ENCODE measurements around the gene SFXN3.
A peak's percentile ranks its signal among the peaks of the same experiment; 100 is the strongest.

Gene SFXN3

DNA sequence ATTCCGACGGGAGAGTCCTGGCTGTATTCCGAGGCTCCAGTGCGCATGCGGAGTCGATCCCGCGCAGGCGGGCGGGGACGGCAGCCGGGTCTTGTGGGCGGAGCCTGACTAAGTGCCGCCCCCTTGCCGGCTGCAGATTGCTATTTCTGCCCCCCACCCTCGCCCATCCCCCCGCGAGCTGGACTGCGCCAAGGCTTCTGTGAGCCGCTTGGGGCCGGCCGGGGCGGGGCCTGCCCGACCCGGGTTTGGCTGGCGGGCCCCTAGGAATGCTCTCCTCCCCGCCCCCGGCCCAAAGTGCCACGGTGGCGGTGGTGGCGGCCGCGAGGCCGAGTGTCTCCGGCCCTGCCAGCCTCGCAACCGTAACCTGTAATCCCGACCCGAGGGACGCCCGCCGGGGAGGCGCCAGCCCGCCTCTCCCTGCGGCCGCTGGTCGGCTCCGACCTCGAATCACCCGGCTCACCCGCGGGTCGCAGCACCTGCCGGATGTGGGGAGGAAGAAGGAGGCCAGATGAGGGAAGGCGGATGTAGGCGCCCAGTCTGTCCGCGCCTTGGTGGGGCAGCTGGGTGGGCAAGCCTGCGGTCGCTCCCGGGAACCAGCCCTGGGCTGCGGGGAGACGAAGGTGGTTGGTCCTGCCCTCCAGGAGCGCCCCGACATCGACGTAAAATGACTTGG lies 30.1 kb downstream of the SFXN3 start:
- peak; percentile 36 for DNase-seq

DNA sequence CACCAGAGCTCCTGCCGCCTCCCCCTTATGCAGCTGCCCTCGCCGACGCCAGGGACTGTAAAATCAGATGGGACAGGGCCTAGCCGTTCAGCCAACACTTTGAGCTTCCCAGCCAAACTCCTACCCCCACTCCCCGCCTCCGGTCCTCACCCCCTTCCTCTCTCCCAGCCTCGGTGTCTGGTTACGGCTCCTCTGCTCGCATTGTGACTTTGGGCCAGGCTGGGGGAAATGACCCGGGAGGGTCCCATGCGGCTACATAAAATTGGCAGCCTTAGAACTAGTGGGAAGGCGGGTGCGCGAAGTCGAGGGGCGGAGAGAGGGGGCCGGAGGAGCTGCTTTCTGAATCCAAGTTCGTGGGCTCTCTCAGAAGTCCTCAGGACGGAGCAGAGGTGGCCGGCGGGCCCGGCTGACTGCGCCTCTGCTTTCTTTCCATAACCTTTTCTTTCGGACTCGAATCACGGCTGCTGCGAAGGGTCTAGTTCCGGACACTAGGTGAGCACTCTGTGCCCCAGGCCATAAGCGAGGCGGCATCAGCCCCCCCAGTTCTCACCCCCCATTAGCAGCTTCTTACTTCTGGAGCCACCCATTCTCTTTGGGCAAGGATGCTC lies 30.7 kb downstream of the SFXN3 start, which contains the start of gene KAZALD1:
TSS of gene KAZALD1 (plus strand) at position 366 of the 608 bp plus-strand sequence. CDS start 604 bp downstream, outside the sequence.
- DNase-seq: no peak

DNA sequence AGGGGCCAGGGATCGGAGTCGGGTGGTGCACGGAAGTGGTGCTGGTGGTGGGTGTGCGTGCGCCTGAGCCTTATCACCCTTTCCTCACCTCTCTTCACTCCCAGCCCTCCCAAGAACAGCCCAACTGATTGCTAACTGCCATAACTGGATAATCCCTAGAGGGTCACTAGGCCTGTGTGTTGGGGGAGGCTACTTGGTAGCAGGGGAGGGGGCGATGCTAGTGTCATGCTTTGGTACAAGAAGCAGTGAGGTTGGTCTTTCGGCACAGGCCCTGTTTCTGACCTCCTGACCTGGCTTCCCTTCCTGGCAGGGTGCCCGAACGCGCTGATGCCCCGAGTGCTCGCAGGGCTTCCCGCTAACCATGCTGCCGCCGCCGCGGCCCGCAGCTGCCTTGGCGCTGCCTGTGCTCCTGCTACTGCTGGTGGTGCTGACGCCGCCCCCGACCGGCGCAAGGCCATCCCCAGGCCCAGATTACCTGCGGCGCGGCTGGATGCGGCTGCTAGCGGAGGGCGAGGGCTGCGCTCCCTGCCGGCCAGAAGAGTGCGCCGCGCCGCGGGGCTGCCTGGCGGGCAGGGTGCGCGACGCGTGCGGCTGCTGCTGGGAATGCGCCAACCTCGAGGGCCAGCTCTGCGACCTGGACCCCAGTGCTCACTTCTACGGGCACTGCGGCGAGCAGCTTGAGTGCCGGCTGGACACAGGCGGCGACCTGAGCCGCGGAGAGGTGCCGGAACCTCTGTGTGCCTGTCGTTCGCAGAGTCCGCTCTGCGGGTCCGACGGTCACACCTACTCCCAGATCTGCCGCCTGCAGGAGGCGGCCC lies 31.4 kb downstream of the SFXN3 start:
- DNase-seq: peak; percentile 37

- no peak for DNase-seq
Observed at GRCh38 chr10:101063050-101063525, 32.1 kb downstream of the SFXN3 start.

- DNase-seq: no peak
Observed at GRCh38 chr10:101063548-101064414, 32.7 kb downstream of the SFXN3 start.

DNA sequence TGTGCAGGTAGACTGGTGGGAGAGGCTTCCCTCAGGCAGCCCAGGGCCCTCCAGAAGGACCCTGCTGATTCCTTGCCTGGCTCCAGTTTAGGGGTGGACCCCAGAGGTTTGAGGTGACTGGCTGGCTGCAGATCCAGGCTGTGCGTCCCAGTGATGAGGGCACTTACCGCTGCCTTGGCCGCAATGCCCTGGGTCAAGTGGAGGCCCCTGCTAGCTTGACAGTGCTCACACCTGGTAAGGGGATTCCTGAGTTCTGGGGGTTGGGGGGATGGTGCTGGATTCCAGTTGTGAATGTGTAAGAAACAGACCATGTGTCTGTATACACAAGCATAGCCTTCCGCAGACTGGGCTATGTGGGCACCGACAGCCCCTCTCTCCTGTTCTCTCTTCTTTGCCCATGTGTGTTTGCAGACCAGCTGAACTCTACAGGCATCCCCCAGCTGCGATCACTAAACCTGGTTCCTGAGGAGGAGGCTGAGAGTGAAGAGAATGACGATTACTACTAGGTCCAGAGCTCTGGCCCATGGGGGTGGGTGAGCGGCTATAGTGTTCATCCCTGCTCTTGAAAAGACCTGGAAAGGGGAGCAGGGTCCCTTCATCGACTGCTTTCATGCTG lies 33.5 kb downstream of the SFXN3 start:
- no peak for DNase-seq

GRCh38 chr10:101065481-101066145 lies 34.6 kb downstream of the SFXN3 start:
- DNase-seq: no peak

DNA sequence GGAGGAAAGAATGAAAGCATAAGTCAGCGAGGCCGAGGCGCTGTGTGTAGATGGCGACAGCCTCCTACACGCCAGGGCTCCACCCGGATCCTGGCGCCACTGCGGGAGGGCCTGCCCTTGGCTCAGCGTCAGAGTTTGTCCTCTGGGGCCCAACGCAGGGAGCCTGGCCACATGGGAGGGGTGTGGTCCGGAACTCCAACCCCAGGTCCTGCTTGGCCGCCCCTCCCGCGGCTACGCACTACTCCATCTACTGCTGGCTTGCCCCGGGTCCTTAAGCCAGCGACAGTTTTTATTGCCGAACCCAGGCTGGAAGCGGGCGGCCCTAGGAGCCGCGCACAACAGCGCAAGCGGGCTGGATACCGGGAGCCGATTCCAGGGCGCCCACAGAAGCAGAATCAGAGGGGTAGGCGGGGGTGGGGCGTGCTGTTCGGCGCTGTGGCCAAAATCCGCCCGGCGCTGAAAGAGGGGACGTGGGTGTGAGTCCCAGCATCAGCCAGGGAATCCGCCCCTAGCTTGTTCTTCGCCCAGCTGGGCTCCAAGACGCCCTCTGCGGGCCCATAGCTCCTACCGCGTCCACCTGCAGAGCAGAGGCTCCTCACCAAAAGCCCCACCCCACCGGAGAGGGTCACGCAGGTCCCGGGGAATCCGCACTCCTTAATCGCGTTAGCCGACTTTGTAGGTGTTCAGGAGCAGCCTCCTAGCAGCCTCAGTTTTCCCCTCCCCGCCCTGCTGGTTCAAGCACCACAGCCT lies 35.3 kb downstream of the SFXN3 start:
- peak; percentile 31 for DNase-seq

DNA sequence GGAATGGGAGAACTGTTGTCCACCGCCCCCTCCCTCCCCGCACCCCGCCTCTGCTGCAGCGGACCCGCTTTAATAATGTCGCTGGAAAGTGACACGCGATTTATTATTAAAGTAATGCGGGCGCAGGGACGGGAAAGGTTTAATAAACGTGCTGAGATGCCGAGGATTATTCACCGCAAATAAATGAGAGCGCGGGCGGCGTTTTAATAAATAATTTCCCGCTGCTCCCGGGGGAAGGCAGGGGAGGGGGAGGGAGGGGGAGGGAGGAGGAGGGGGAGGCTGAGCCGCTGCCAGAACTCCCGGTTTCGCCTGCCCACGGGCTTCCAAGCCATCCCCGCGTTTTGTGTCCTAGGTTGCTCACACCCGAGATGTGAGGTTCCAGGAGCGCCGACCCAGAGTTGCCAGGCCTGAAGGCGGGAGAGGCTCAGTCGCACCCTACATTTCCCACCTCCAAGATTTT lies 35.9 kb downstream of the SFXN3 start:
- DNase-seq: no peak

DNA sequence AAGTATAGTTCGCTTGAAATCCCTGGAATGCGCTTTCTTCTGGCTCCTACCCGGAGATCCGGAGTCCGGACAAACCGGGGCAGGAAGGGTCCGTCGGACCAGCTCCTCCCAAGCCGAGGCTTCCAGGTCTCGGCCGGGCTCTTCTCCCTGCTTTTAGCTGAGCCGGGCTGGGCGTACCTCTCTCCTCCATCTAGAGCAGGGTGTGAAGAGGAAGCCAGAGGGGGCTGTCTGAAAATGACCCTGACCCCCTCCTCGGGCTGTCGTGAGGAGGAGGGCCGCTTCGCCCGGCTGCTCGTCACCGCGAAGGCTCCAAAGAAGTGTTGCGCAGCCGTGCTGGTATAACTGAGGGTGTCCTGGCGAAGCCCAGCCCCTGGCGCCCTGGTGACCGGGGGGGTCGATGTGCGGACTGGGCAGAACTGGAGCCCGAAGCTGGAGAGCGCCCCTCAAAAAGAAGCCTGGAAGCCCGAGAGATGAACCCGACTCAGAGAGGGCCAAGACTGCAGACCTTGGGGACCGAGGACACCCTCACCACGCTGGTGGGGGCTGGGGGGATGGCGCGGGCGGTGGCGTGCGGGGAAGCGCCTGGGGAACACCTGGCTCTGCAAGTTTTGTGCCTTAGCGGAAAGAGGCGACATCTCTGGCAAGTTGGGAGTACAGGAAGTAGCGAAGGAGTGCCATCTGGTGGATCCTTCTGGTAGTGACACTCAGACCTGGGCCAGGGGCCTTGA lies 36.5 kb downstream of the SFXN3 start:
- DNase-seq: peak; percentile 63

GRCh38 chr10:101069441-101069840 lies 38.4 kb downstream of the SFXN3 start:
- no peak for DNase-seq

DNA sequence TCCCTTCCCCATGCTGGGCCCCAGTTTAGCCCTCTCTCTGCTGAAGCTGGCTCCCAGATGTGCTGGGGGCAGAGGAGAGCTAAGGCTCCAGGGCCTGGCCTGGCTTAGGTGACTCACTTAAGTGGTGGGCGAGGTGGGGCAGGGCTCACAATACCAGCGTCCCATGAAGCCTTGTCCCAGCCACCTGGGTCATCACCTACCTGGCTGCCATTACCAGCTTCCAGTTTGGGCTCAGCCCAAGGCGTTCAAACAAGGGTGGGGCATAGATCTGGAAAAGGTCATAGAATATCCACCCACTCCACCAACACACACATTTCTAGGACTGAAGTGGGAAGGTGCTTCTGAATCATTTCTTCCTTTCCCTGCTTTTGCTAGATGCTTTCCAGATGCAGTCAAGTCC lies 39.1 kb downstream of the SFXN3 start:
- no peak for DNase-seq

DNA sequence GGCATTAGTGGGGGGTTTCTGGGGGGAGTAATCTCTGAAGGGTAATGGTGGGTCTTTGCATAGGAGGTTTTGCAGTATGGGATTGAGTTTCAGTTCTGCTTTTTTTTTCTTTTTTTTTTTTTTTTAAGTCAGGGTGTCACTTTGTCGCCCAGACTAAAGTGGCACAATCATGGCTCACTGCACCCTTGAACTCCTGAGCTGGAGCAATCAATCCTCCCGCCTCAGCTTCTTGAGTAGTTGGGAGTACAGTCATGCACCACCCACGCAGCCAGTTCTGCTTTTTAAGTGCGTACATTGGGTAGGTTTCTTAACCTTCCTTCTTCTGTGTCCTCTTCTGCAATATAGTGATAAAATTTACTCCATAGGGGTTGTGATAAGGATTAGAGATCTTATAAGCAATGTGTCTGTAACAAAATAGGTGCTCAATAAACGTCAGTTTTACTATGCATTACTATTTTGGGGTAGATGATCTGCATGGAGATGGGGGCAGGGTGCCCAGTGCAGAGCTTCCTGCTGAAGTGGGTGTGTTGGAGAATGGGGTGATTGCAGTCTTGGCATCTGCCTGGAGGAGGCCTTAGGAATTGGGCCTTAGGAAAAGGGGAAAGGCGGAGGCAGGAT lies 40.3 kb downstream of the SFXN3 start:
- DNase-seq: no peak

- no peak for DNase-seq
Observed at GRCh38 chr10:101071885-101072433, 40.9 kb downstream of the SFXN3 start.

- DNase-seq: no peak
Observed at GRCh38 chr10:101072923-101073322, 41.9 kb downstream of the SFXN3 start.

GRCh38 chr10:101073631-101074030 lies 42.6 kb downstream of the SFXN3 start:
- no peak for DNase-seq

DNA sequence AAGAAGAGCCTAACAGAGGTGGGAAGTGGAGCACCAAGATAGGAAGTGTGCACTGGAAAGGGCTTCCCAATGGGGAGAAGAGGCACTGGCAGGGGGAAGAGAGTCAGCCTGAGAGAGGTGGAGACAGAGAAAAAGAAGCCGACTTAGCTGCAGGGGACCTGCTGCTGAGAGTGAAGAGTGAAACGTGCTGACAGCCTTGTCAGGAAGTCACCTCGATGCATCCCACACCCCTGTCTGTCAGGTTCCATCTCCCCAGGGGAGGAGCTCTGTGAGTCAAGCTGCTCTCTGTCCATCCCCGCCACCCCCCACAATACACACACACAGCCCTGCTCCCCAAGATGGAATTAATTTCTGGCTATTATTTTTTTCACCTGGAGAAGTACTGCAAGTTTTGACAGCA lies 44.7 kb downstream of the SFXN3 start:
- no peak for DNase-seq

DNA sequence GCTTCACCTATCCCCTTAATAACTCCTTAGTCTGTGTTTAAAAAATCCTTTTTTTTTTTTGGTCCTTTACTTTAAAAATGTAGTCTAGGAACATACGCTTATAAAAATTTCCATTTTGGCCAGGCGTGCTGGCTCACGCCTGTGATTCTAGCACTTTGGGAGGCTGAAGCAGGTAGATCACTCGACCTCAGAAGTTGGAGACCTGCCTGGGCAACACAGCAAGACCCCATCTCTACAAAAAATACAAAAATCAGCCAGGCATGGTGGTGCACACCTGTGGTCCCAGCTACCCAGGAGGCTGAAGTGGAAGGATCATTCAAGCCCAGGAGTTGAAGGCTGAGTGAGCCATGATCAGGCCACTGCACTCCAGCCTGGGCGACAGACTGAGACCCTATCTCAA lies 45.6 kb downstream of the SFXN3 start:
- no peak for DNase-seq

DNA sequence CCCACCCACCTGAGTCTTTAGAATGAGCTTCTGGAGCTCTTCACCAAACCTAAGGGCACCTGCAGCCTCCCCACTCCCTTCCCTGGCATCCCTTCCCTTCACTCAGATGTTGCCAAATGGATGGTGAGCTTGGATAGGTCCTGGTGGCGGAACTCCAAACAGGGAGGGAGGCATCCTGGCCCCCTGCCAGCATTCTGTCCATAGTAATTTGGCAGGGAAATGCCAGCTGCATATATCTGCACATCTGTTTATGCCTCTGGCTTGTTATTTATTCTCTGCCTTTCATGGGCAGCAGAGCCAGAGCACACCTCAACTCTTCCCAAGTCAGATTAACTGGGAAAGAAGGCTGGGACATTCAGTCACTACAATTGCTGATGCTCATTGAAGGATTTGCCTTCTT lies 48.8 kb downstream of the SFXN3 start:
- DNase-seq: no peak

All from activated effector memory CD4-positive, alpha-beta T cell treated with Interleukin-2 at 50 U/mL for 16 hours (primary cell).